DND-41 (cell line): ENCODE measurements around the gene ID1.

Source experiments
- EZH2 ChIP-seq: IDR thresholded peaks from 3 replicates; pipeline ENCODE4 v1.6.1; 2012; ENCODE audit warnings: borderline replicate concordance, low read depth, mild to moderate bottlenecking, moderate library complexity, low read length, inconsistent platforms; ENCODE audit not compliant: severe bottlenecking
- TF ChIP-seq, protein P1 (sequence below): IDR thresholded peaks from 2 replicates; pipeline ENCODE4 v1.5.1; 2012; ENCODE audit warnings: borderline replicate concordance, low read length, moderate library complexity, mild to moderate bottlenecking; ENCODE audit not compliant: poor library complexity, severe bottlenecking; ENCODE audit errors: extremely low read depth

DNA sequence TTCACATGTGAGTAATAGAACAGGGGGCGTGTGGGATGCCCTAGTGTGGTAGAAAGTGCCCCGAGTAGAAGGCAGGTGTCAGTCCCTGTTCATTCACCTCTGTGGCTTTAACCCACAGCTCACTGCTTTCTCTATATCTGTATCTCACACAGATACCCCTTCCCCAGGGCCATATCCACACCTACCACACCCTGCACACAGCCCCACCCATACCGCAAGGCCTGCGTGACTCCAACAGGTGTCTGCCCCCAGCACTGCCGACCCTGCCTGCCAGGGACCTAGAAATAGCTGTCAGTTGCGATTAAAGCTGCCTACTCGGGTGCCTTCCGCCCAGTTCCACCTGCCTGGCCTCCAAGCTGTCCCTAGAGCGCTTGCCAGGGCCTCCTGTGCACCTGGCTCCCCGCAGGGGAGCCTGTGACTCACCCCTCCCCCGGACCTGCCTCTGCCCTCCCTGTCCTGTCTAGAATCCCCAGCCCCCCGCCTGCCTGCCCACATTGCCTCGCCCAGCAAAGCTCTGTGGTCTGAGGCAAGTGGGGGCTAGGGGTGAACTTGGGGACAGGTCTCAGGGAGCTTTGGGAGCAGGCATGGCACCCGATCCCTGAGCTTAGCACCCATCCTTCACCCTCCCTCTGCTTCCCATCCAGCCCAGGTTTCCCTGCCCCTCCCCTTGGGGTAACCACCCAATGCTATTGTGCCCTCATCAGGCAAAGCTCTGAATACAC is 38.3 kb upstream of the ID1 start:
- TF ChIP-seq, protein P1, sequence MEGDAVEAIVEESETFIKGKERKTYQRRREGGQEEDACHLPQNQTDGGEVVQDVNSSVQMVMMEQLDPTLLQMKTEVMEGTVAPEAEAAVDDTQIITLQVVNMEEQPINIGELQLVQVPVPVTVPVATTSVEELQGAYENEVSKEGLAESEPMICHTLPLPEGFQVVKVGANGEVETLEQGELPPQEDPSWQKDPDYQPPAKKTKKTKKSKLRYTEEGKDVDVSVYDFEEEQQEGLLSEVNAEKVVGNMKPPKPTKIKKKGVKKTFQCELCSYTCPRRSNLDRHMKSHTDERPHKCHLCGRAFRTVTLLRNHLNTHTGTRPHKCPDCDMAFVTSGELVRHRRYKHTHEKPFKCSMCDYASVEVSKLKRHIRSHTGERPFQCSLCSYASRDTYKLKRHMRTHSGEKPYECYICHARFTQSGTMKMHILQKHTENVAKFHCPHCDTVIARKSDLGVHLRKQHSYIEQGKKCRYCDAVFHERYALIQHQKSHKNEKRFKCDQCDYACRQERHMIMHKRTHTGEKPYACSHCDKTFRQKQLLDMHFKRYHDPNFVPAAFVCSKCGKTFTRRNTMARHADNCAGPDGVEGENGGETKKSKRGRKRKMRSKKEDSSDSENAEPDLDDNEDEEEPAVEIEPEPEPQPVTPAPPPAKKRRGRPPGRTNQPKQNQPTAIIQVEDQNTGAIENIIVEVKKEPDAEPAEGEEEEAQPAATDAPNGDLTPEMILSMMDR, result no peak
- TF ChIP-seq EZH2, result no peak
